BE2C (cell line): ENCODE results near the gene WWC2. TPM values are rescaled to one million over a fixed set of nuclear protein-coding genes. Genes with fewer than 3 reads are reported as not detected.

Experiments
- DNase-seq: peaks from one replicate; pipeline ENCODE4 v3.0.0-alpha.2; 2020
- H3K27me3 ChIP-seq: fragments of 250-450 bp; sonication (Bioruptor Pico); 2 replicates; pipeline ENCODE4 v1.5.1; 2020; ENCODE audit warnings: mild to moderate bottlenecking
- H3K36me3 ChIP-seq: fragments of 250-450 bp; sonication (Bioruptor Pico); 2 replicates; pipeline ENCODE4 v1.5.1; 2020; ENCODE audit warnings: mild to moderate bottlenecking
- H3K4me1 ChIP-seq: fragments of 250-450 bp; sonication (Bioruptor Pico); 2 replicates; pipeline ENCODE4 v1.5.1; 2020
- H3K4me3 ChIP-seq: 2 replicates; pipeline ENCODE4 v1.5.1; 2011; ENCODE audit warnings: low read depth, low read length
- H3K9me3 ChIP-seq: fragments of 250-450 bp; sonication (Bioruptor Pico); 2 replicates; pipeline ENCODE4 v1.5.1; 2020
- polyA plus RNA-seq: library from polyadenylated mRNA; unstranded; fragments of >200 nt; gene quantifications from one replicate; pipeline ENCODE4 v1.2.1, GENCODE V29; 2012; ENCODE audit warnings: low read depth, missing spikeins; ENCODE audit not compliant: insufficient read length, insufficient read depth
- TF ChIP-seq, protein P1 (sequence below): IDR thresholded peaks from 2 replicates; pipeline ENCODE4 v1.5.1; 2012; ENCODE audit warnings: mild to moderate bottlenecking, low read depth, low read length

The WWC2 gene
- 8.5 TPM for polyA plus RNA-seq

DNA sequence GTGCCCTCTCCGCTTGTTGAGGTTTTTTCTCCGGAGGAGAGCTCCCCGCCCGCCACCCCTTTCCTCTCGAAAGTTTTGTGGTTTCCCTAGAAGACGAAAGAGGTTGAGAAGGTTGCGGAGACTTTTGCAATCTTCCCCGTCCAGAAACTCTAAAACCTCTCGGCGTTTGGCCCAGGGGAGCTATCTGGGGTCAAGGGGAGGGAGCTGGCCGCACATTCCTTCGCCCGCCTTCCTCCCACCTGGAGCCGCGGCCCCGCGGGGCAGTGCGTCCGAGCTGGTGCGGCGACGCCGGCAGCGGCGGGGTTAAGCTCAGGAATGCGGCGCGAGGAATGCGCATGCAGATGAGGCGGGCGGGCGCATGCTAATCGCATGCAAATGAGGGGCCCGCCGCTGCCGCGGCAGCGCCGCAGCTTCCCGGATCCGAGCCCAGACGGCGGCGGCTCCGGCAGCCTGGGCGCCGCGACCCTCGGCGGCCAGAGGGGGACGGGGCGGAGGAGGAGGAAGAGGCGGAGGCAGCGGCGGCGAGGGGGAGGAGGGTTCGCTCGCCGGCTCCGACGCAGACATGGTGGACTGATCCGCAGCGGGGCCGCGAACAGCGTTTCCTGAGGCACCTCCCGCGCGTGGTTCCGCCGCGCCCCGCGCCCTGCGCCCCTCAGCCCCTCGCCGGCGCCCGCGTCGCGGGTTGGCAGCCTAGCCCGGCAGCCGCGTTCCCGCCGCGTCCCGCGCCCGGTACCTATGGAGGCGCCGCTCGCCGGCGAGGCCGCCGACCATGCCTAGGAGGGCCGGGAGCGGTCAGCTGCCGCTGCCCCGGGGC is at the start of gene WWC2:
Gene WWC2 (plus strand): TSS at position 535 of the 814 bp plus-strand sequence. CDS start 235 bp downstream, at position 770.
- peak; percentile 93 for DNase-seq
- H3K27me3 ChIP-seq = no peaks in the 10 kb centered on the region
- H3K4me1 ChIP-seq = no peaks in the 10 kb centered on the region; the same call in 1 of the 2 replicates
- peak within 1 kb of the TSS; percentile 77 for H3K4me3 ChIP-seq
- no peaks in the 10 kb centered on the region for H3K36me3 ChIP-seq
- TF ChIP-seq, protein P1, sequence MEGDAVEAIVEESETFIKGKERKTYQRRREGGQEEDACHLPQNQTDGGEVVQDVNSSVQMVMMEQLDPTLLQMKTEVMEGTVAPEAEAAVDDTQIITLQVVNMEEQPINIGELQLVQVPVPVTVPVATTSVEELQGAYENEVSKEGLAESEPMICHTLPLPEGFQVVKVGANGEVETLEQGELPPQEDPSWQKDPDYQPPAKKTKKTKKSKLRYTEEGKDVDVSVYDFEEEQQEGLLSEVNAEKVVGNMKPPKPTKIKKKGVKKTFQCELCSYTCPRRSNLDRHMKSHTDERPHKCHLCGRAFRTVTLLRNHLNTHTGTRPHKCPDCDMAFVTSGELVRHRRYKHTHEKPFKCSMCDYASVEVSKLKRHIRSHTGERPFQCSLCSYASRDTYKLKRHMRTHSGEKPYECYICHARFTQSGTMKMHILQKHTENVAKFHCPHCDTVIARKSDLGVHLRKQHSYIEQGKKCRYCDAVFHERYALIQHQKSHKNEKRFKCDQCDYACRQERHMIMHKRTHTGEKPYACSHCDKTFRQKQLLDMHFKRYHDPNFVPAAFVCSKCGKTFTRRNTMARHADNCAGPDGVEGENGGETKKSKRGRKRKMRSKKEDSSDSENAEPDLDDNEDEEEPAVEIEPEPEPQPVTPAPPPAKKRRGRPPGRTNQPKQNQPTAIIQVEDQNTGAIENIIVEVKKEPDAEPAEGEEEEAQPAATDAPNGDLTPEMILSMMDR = no peak
- no peaks in the 10 kb centered on the region for H3K9me3 ChIP-seq

DNA sequence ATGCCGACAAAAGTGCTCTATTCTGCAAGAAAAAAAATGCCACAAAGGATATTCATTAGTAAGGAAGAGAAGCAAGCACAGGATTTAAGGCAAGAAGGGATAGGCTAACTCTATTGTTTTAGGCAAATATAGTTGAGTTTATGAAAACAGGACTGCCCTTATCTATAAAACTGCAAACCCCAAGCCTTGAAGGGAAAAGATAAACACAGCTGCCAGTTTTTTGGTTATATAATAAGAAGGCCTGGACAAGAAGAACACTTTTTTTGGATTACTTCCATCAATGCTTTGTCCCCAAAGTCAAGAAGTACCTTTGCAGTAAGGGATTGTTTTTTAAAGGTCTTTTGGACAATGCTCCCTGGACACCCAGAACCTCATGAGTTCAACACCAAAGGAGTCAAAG is 45.4 kb upstream of the WWC2 start:
- H3K4me3 ChIP-seq = no peak overlapping the region
- no peaks in the 10 kb centered on the region for H3K9me3 ChIP-seq
- H3K4me1 ChIP-seq = no peaks in the 10 kb centered on the region
- H3K27me3 ChIP-seq = no peaks in the 10 kb centered on the region
- no peaks in the 10 kb centered on the region for H3K36me3 ChIP-seq
- TF ChIP-seq, protein P1 = no peak
- DNase-seq = no peak

DNA sequence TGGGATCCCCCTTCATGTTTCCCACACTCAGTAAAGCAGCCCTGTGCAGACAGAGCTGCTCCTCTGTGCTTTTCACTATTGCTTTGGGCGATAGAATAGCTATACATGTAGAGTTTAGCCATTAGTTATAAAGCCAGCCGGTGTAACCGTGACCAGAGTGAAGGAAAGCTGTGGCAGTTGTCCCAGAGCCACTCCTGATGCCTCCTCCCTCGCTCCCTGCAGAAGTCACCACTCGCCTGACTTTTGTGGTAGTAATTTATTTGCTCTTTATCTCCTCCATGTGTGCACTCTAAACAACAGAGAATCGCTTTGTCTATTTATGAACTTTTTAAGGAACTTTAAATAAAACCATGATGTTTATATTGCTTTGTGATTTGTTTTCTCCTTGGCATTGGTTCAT is 41.8 kb upstream of the WWC2 start:
- TF ChIP-seq, protein P1 = no peak
- H3K27me3 ChIP-seq = no peaks in the 10 kb centered on the region
- H3K4me1 ChIP-seq = no peaks in the 10 kb centered on the region
- no peaks in the 10 kb centered on the region for H3K9me3 ChIP-seq
- DNase-seq = no peak
- H3K36me3 ChIP-seq = no peaks in the 10 kb centered on the region
- H3K4me3 ChIP-seq = no peak overlapping the region

DNA sequence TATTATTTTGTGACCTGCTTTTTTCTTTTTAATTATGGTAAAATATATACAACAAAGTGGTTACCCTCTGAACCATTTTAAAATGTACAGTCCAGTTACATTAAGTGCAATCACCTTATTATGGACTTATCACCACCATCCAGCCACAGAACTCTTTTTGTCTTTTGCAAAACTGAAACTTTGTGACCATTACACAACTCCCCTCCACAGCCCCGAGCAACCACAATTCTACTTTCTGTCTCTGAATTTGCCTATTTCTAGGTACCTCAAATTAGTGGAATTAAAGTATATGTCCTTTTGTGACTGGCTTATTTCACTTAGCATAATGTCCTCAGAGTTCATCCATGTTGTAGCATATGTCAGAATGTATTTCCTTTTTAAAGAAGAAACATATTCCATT is 39.3 kb upstream of the WWC2 start:
- no peak overlapping the region for H3K4me3 ChIP-seq
- DNase-seq = no peak
- H3K9me3 ChIP-seq = no peaks in the 10 kb centered on the region
- H3K36me3 ChIP-seq = no peaks in the 10 kb centered on the region
- peaks cover 6% of the 10 kb centered on the region; the same call in 1 of the 2 replicates for H3K4me1 ChIP-seq
- TF ChIP-seq, protein P1 = no peak
- no peaks in the 10 kb centered on the region for H3K27me3 ChIP-seq

DNA sequence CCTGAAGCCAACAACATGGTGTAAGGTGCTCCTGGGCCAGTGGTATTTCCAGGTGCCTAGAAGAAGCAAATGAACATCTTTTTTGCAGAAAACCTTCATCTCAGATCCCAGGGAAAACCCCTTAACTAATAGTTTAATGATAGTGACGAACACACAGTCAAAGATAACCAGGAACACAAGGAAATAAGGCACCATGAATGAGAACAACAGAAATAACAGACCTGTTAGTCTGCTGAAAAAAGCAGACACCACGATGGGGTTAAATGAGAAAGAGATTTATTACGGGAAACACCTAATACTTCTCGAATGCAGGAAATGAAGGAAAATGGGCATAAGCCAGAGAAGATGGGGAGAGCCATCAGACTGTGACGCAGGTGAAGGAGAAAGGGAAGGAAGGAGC is 30.6 kb upstream of the WWC2 start:
- Histone ChIP-seq H3K9me3 (no peaks in the 10 kb centered on the region), H3K4me3 (no peak overlapping the region), H3K27me3 (no peaks in the 10 kb centered on the region), H3K36me3 (no peaks in the 10 kb centered on the region), H3K4me1 (peaks cover 6% of the 10 kb centered on the region; the same call in 1 of the 2 replicates)
- TF ChIP-seq, protein P1 = no peak
- no peak for DNase-seq

DNA sequence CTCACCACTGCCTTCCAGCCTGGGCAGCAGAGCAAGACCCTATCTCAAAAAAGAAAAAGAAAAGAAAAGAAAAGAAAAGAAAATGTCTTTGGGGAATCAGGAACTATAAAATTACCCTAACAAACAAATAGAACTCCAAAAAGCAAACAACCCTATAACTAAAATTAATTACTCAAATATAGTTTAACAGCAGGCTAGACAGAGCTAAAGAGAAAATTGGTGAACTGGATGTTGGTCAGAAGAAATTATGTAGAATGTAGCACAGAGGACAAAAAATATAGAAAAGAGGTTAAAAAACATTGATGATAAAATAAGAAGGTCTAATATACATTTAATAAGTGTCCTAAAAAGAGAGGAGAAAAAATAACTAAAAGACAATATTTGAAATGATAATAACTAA is 27.8 kb upstream of the WWC2 start:
- Histone ChIP-seq H3K27me3 (no peaks in the 10 kb centered on the region), H3K9me3 (no peaks in the 10 kb centered on the region), H3K4me1 (no peaks in the 10 kb centered on the region), H3K36me3 (no peaks in the 10 kb centered on the region), H3K4me3 (no peak overlapping the region)
- TF ChIP-seq, protein P1 = no peak
- DNase-seq = no peak
